SK-N-MC (cell line): Measurements from ENCODE around the gene THRA.

ENCODE experiments used
- EZH2 ChIP-seq: fragments of 200-600 bp; sonication (generic); IDR thresholded peaks from one replicate; pipeline ENCODE4 v1.6.1; 2017; ENCODE audit warnings: antibody characterized with exemption
- FOXP2 ChIP-seq: optimal IDR thresholded peaks from 2 replicates; pipeline ENCODE3; 2011; ENCODE audit warnings: mild to moderate bottlenecking, moderate library complexity; ENCODE audit not compliant: insufficient read depth; ENCODE audit errors: extremely low read length, control extremely low read depth
- POLR2AphosphoS5 ChIP-seq: IDR thresholded peaks from 2 replicates; pipeline ENCODE4 v1.6.1; 2012; ENCODE audit warnings: mild to moderate bottlenecking, low read depth, low read length, borderline replicate concordance

DNA sequence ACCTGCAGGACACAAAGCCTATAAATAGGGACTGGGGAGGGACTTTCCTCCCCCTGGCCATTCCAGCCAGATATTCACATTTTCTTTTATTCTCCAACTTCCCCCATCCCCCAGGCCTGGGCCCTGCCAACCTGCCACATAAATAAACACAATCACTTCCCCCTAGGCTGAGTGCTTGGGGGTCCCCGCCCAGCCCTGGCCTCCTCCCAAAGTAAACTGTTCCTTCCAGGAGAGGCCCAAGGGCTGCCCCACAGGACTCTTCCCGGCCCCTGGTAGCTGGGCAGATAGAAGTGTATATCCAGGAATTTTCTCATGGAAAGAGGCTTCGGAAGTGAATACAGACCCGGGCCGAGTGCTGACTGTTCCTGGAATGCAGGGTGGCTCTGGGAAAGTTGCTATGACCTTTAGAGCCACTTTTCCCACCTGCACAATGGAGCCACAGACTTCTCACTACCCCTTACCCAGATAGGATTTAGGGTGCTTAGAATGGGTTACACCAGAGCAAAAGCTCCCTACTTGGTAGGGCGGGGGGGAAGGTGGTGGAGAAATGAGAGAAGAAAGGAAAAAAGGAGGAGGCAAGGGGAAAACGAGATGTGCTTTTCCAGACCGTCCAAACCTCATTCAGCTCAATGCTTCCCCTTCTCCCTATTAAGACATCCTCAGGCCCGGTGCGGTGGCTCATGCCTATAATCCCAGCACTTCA, 39.0 kb upstream of the THRA start:
- TF ChIP-seq EZH2 (no peak), POLR2AphosphoS5 (no peak), FOXP2 (no peak)
